ENCODE measurements around the gene CCNF. TPM values are rescaled to one million over a fixed set of nuclear protein-coding genes. Genes with fewer than 3 reads are reported as not detected.

Gene CCNF
- total RNA-seq, 1 donor from 2014 or later, result 1.1 TPM

Small RNAs within 50 kb of the gene (microRNA-seq; reads per million reads assigned to microRNA genes)
- gene MIR6767 (ENCODE audit: borderline number of aligned reads) (not detected), gene MIR6768 (ENCODE audit: borderline number of aligned reads) (not detected)

Other genes with a start within 250 kb of the CCNF start
- 9.2 TPM for gene CASKIN1, start 232.8 kb upstream of the CCNF start, total RNA-seq
- 29.9 TPM for gene MLST8, start 224.0 kb upstream of the CCNF start, total RNA-seq
- gene BRICD5, start 218.6 kb upstream of the CCNF start, total RNA-seq, result 10.0 TPM
- gene PGP, start 214.6 kb upstream of the CCNF start, total RNA-seq, result 42.4 TPM
- gene E4F1, start 205.9 kb upstream of the CCNF start, total RNA-seq, result 14.2 TPM
- 0.47 TPM for gene DNASE1L2, start 193.0 kb upstream of the CCNF start, total RNA-seq
- gene ECI1, start 177.9 kb upstream of the CCNF start, total RNA-seq, result 225 TPM
- 113 TPM for gene RNPS1, start 161.3 kb upstream of the CCNF start, total RNA-seq
- gene ABCA3, start 88.7 kb upstream of the CCNF start, total RNA-seq, result 7.7 TPM
- gene TEDC2, start 30.7 kb downstream of the CCNF start, total RNA-seq, result 0.67 TPM
- 0.52 TPM for gene NTN3, start 41.9 kb downstream of the CCNF start, total RNA-seq
- 15.4 TPM for gene TBC1D24, start 45.7 kb downstream of the CCNF start, total RNA-seq
- gene ATP6V0C, start 84.5 kb downstream of the CCNF start, total RNA-seq, result 150 TPM
- 15.8 TPM for gene AMDHD2, start 90.9 kb downstream of the CCNF start, total RNA-seq
- not detected for gene CEMP1, start 102.0 kb downstream of the CCNF start, total RNA-seq
- gene PDPK1, start 108.6 kb downstream of the CCNF start, total RNA-seq, result 43.1 TPM